IPS-NIHi7 (cell line): ENCODE results near the gene KREMEN1.

Experiments used
- DNase-seq: peaks from one replicate; pipeline ENCODE4 v3.0.0; 2012; ENCODE audit warnings: mixed read lengths; ENCODE audit errors: extremely low spot score

KREMEN1 gene

DNA sequence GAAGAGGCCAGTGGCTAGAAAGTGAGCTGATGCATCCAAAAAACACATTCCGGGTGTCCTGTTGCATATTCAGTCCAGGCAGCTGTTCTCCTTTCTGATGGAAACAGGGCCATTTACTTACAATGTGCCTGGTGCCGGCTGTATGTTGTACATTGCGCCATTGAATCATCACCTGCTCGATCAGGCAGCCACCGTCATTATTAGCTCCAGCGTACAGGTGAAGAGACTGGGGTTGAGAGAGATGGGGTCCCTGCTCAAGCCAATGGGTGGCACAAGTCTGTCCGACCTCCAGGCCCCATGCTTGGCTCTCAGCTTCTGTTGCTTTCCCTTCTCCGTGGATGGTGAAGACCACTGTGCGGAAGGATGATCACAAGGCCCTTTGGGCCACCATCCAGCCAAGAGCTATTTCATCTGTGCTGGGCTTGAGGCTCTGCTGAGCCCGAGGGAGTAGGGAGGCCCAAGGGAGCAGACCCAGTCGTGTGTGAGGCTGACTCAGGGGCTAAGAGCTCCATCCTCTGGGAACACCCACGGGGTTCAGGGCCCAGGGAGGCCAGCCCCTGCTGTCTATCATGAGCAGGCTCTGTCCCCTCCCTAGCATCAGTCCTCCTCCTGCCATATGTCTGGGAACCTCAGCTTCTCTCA is 112.1 kb downstream of the KREMEN1 start:
- DNase-seq: peak; percentile 9

DNA sequence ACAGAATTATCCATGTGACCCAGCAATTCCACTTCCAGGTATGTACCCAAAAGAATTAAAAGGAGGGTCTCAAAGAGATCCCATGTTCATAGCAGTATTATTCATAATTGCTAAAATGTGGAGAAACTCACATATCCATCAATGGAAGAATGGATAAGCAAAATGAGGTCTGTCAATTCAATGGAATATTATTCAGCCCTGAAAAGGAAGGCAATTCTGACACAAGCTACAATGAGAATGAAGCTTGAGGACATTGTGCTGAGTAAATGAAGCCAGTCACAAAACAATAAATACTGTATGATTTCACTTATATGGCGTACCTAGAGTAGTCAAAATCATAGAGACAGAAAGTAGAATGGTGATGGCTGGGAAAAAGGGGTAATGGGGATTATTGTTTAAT is 113.5 kb downstream of the KREMEN1 start:
- DNase-seq: no peak

DNA sequence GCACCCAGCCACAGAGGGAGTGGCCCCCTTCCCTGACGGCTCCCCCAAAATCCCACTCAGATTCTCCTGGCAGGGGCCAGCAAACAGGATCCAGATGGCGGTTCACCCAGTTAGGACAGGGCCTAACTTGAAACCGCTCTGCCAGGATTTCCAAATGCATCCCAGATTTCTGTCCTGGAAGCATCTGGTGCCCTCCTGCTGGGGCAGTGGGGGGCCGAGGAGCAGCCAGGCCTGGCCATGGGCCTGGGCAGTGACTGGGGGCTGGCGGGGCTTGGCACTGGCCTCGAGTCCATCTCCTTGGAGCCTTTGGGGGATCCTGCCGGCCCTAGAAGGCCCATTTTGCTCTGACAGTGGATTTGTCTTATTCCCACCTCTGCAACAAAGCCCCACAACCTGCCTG is 115.0 kb downstream of the KREMEN1 start:
- peak; percentile 8 for DNase-seq

DNA sequence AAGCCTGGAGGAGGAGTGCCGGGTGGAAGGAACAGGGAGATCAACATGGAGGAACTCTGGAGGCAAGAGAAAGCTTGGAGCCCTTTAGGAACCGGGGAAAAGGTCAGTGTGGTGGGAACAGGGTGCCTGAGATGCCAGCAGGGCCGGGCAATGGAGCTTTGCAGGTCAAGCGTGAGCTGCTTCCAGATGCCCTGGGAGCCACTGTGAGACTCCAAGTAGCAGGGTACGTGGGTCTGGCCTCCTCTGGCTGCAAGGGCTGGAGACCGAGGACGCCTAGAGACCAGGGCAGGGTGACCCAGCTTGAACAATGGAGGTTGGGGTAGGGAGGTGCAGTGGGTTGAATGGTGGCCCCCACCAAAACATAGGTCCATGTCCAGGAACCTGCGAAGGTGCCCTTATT is 117.2 kb downstream of the KREMEN1 start:
- DNase-seq: peak; percentile 6

DNA sequence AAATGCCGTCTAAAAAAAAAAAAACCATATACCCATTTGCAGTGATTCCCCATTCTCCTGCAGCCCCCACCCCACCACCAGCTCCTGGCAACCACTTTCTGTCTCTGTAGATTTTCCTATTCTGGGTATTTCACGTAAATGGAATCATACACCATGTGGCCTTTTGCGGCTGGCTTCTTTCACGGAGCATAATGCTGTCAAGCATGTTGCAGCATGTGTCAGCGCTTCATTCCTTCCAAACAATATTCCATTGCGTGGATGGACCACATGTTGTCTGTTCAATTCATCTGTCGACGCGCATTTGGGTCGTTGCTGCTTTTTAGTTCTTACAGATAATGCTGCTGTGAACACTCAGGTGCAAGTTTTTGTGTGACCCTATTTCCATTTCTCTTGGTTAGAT is 118.1 kb downstream of the KREMEN1 start:
- no peak for DNase-seq

DNA sequence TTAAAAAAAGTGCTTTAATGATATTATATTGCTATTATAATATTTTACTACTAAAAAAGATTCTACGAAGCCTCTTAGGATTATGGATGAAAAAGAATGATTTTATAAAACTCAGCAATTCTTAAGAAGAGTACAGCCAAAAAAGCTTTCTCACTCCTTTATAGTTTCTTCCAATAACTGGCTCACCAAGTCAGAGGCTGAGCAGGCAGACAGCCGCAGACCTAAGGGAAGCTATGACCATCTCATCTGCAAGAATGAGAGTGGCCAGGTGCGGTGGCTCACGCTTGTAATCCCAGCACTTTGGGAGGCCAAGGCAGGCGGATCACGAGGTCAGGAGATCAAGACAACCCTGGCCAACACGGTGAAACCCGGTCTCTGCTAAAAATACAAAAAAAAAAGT is 120.2 kb downstream of the KREMEN1 start:
- no peak for DNase-seq

DNA sequence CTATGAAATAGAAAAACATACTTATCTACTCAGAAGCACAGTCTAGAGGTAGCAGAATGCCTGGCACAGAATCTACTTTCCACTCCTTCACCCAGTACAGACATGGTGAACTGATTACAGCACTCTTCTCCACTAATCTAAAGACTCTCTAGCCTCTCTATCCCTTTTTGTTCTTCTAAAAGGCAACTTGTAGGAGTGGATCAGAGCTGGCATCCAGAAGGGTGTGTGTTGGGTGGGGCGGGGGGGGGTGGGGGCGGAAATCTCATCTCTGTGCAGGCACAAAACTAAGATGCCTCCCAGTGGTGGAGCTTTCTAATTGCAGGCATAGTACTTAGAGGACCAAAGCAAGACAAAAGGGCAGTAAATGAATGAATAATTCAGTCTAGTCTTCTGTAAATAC is 121.3 kb downstream of the KREMEN1 start:
- peak; percentile 31 for DNase-seq

DNA sequence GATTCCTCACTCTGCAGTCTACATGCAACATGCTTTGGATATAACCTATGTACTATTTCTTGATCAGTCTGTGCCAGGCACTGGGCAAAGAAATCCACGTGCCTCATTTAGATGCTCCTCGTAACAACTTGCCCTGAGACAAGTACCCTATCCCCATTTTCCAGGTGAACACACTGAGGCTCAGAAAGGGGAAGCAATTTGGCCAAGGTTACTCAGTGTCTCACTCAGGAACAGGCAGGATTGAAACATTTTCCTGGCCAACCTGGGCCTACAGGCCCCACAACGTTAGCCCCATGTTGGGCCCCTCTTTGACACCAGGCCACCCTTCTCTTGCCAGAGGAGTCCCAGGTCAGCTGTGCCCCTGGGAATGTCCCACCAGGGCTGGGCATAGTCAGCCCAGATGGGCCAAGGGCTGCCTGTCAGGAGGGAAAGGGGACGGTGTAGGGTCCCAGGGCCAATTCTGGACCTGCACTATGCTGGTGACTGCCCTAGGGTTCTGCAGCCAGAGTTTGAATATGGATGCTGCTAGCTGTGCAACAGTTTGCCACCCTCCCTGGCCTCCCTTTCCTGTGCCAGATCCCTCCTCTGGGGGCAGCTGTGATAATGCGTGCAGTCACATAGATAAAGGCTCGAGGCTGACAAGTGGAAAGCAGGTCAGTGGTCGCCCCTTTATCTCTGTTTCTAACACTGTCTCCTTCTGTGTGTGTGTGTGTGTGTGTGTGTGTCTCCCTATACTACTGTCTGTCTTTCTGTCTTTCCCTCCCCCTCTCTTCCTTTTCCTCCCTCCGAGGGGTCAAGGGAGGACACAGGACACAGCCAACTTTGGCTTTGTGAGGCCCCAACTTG is 122.5 kb downstream of the KREMEN1 start:
- DNase-seq: peak; percentile 15

DNA sequence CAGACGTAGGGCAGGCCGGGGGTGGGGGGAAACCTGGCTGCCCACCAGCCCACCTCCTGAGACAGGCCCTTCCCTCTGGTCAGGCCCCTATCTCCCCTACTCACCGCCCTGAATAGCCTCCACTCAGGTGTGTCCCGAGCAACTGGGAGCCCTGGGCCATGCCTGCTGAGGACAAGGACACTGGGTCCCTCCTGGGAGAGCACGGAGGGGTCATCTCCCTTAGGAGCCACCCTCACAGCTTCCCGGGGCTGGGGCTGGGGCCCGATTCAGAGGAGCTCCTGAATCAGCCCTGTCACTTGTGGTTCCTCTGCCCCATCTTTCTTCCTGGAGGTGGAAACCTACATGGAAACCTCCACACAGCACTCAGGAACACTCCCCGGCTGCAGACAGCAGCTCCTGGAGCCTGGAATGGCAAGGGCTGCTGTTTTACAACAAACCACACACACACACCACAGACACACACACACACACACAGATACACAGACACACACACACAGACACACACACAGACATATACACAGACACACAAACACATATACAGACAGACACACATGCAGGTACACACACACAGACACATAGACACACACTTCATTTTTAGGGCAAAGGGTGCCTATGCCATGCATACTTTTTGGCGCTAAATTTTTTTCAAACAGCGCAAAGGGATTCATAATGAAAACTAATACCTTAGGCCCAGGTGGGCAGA is 123.3 kb downstream of the KREMEN1 start:
- DNase-seq: peak; percentile 6

DNA sequence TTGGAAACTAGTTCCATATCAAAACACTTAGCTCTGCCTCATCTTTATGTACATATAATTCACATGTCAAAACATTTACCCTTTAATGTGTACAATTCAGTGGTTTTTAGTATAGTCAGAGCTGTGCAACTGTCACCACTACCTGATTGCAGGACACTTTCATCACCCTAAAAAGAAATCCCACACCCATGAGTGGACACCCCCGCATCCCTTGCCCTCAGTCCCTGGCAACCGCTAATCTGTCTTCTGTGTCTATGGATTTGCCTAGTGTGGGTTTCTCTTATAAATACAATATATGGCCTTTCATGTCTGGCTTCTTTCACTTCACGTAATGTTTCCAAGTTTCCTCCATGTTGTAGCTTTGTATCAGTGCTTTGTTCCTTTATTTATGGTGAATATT is 124.3 kb downstream of the KREMEN1 start:
- DNase-seq: no peak

DNA sequence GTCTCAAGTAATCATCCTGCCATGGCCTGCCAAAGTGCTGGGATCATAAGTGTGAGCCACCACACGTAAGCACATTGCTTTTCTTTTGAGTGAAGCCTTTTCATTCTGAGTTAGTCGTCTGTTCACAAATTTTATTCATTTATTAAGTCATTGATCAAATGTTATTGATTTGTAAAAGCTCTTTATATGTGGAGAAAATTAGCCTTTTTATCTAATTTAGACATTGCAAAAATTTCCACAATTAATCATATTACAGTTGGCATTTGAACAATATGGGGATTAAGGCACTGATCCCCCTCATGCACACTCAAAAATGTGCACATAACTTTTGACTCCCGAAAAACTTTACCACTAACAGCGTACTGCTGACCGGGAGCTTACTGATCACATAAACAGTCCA is 125.4 kb downstream of the KREMEN1 start:
- DNase-seq: no peak

DNA sequence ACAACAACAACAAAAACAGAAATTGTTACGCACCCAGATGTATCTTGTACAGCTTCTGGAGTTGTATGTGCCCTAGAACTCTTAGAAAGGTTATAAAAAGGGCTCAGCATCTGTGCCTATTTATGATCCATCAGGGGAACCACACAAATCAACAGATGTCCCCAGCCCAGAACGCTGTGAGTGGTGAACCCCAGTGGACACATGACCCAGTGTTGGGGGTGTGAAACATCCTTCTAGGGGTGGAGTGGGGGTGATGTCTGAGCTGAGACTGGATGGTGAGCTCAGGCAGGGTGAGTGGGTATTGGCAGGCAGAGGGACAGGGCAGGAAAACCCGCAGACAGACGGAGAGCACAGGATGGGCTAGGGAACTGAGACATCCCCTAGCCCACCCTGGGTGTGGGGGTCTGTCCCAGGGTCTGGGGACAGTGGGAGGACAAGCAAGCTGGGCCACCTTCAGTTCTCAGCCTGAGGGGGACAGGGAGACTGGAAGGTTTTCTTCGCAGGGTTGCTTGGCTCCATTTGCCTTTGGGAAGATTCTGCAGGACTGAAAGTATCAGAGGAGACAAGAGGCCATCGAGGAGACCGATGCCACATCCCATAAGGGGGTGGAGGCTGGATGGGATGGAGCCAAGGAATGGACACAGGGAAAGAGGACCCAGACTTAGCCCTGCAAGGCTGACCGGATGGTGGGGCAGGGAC is 127.0 kb downstream of the KREMEN1 start:
- DNase-seq: no peak

DNA sequence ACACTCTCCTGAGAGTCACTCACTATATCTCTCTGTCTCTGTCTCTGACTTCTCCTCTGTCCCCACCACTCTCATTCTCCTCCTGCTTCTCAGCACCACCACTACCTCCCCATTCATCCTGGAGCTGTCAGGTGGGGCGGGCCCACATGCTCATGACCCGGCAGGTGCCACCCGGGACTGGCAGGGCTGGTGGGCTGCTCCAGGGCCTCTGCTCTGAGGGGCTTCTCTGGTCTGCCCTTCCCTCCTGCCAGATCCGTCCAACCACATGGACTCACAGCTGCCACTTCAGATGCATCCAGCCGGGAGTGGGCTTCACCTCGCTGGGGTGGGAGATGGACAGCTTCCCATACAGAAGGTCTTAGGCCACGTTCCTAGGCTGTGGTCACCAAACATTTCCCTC is 128.1 kb downstream of the KREMEN1 start:
- DNase-seq: no peak

DNA sequence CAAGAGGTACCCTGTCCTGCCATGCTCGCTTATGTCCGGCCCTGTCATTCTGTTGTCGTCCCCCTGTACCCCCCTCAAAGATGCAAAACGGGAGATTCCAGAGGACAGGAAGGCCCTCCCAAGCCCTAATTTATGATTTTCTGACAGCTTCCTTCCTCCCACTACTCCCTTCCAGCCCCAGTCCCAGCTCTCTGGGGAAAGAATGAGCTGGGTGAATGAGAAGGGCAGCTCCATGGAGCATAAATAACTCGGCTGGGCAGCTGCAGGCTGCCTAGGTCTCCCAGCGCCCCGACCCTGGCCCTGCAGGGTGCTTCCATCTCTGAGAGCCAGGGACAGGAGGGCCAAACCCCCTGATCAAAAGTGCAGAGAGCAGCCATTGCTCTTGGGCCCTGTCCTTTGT is 128.9 kb downstream of the KREMEN1 start:
- peak; percentile 7 for DNase-seq

DNA sequence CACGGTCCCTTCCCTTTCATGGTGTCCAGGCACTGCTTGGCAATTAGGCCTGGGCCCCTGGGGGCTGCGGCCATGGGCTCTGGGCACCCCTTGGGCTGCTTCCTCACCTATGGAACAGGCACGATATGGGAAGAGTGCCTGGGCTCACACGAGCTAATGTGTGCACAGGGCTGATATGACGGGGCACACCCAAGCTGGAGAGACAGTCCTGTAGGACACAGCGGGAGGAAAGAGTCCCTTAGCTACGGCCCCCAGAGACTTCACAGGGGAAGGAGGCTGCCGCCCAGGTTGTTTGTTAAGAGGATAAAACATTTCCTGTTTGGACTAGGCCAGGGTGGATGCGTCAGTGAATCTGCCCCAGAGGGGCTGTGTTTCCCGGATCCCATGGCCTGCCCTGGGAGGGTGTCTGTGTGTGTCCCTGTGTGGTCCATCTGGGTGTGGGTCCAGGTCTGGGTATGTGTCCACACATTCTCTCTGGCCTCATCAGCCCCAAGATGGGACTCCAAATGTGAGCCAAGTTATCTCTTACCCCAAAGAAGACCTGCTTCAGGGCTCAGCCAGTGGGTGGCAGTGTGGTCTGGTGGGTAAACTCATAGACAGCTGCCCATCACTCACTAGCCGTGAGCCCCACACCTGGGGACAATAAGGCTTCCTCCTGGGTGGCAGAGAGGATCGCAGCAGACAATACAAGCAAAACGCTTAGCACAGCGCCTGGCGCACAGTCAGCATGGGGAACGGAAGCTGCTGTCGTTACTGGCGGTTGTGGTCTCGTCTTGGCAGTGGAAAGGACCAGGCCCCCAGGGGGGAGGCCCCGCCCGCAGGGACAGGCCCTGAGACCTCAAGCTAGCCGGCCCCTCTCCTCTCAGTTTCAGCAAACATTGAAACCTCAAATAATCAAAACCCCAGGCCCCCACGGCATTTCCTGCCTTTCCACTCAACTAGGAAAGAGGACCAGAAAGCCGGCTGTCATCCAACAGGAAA is 129.7 kb downstream of the KREMEN1 start:
- peak; percentile 81 for DNase-seq

DNA sequence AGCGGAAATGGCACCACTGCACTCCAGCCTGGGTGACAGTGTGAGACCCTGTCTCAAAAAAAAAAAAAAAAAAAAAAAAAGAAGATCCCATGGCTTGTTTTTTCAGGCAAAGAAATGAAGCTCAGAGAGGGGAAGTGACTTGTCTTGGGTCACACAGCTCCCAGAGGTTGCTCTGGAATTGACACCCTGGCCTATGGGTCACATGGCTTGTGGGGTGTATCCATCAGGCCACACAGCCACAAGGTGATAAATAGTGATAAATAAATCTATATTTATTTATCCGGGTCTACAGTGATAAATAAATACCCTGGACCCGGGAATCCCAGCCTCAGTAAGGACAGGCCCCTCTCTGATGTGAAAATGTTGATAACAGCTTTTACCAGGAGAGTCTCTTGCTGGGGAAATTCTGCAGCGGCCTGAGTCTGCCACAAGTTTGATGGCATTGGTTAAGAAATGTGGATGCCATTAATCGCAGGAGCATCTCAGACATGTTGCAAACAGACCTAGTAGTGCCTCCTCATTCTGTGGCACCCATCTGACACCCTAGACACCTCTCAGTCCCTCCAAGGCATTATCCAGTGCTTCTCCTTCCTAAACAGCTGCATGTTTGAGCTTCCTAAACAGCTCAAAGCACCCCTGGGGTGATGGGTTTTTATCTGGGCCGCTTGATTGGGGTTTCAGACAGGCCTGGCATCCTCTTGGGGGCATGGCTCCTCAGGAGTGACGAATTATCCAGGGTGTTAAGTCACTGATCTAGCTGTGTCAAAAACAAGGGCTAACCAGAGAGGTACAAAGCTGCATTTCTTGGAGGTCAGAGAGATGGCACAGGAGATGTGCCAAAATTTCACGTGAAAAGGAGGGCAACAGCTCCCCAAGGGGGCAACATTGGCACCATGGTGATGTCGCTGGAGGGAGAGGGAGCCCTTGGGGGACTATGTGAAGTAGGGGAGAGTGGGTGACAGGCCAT is 130.9 kb downstream of the KREMEN1 start:
- DNase-seq: peak; percentile 6

DNA sequence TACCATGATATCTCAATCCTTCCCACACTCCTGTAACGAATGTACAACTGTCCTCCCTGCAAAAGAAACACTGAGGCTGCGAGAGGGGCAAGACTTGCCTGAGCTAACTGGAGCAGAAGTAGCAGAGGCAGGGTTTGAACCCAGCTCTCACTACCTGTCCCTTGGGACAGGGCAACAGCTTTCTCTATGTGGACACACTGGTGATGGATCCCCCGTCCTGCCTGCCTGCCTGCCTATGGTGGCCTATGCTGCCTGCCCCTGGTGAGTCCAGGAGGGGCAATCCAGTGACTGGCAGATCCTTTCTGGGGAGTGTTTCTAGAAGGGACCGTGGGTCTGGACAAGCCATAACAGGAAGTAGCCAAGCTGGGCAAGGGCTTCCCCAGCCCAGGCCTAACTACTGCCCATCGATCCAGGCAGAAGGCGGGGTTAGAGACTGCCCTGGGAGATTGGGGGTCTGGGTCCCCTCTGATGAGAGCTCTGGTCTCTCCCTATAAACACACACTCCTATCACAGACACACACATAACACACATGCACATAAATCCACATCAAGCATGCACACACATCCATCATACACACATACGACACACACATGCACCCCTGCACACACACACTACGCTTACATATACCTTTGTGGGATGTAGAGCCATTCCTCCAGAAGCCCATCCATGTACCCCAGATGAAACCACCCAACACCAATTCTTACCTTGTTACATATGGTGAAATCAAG is 131.8 kb downstream of the KREMEN1 start:
- no peak for DNase-seq

DNA sequence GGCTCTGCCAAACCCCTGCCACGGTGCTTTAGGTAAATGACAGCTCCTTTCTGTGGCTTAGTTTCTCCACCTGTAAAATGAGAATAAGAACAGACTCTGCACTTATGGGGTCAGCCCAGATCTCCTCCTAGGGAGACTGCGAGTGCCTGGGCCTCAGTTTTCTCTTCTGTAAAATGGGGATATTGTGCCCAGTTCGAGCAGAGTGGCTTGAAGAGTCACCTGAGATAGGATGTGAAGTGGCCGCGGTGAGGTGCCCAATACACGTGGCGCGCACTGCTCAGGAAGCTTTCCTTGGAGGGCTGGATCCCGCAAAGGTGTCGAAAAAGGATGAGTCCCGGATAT is 132.4 kb downstream of the KREMEN1 start:
- DNase-seq: no peak
